ENCODE results near the gene TIMMDC1. TPM values are rescaled to one million over a fixed set of nuclear protein-coding genes. Genes with fewer than 3 reads are reported as not detected.

TIMMDC1 gene
- total RNA-seq, 1 donor from 2014 or later = 30.0 TPM

DNA sequence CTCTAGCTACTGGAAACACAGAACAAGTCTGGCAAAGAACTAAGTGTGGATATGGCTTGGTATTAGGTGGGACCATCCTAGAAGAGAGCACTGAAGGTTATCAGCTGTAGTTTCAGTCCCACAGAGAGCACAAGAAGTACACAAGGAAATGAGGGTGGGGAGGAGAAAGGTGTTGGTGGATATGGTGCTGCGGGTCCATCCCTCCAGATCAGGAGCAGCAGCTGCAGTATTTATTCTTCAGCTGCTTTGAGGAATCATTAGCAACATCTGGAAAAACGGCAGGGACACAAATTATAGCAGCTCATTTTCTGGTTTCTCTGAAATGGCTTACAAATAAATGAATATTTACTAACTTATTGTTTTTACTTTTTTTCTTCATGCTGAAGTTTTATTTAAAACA, 32.1 kb downstream of the TIMMDC1 start:
- no peak overlapping the region for H3K27ac ChIP-seq
- no peak overlapping the region for H3K4me3 ChIP-seq
- intact Hi-C loops (cut with DNase I) = no loop called here
- H3K27me3 ChIP-seq = no peaks in the 10 kb centered on the region
- H3K9me3 ChIP-seq = no peaks in the 10 kb centered on the region
- H3K36me3 ChIP-seq = peaks cover 0 to 4% of the 10 kb centered on the region in 2 donors
- TF ChIP-seq POLR2A (IDR thresholded peaks at IDR 0.05) (no peak), POLR2AphosphoS5 (IDR thresholded peaks at IDR 0.05; ENCODE audit: insufficient read depth in 1 of 2, low read depth in 1 of 2) (no peak)
- H3K4me1 ChIP-seq = no peaks in the 10 kb centered on the region
- no peak for DNase-seq (ENCODE audit: extremely low spot score in 2 of 2)

DNA sequence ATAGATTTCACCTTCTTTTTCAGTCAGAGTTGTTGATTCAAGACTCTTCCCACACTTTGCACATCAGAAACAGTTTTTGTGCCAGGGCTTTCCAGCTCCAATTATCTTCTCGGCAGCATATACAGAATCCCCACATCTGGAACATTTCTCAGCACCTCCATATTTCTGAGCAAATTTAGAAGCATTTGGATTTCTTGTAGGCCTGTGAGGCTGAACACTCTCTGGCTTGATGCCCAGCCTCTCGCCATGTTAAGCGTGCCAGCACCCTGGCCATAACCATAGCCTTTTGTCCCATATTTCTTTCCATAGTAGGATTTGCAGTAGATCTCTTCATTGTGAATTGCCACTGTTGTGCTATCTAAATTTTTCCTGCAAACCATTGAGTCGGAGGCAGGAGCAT, 32.8 kb downstream of the TIMMDC1 start:
- H3K4me1 ChIP-seq = no peaks in the 10 kb centered on the region
- TF ChIP-seq, protein P1, sequence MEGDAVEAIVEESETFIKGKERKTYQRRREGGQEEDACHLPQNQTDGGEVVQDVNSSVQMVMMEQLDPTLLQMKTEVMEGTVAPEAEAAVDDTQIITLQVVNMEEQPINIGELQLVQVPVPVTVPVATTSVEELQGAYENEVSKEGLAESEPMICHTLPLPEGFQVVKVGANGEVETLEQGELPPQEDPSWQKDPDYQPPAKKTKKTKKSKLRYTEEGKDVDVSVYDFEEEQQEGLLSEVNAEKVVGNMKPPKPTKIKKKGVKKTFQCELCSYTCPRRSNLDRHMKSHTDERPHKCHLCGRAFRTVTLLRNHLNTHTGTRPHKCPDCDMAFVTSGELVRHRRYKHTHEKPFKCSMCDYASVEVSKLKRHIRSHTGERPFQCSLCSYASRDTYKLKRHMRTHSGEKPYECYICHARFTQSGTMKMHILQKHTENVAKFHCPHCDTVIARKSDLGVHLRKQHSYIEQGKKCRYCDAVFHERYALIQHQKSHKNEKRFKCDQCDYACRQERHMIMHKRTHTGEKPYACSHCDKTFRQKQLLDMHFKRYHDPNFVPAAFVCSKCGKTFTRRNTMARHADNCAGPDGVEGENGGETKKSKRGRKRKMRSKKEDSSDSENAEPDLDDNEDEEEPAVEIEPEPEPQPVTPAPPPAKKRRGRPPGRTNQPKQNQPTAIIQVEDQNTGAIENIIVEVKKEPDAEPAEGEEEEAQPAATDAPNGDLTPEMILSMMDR (IDR thresholded peaks at IDR 0.05) = no peak
- TF ChIP-seq POLR2A (IDR thresholded peaks at IDR 0.05) = no peak
- no peak for TF ChIP-seq POLR2AphosphoS5 (IDR thresholded peaks at IDR 0.05; ENCODE audit: insufficient read depth in 1 of 2, low read depth in 1 of 2)
- no peak overlapping the region for H3K27ac ChIP-seq
- no peaks in the 10 kb centered on the region for H3K9me3 ChIP-seq
- H3K4me3 ChIP-seq = no peak overlapping the region
- intact Hi-C loops (cut with DNase I) = no loop called here
- no peaks in the 10 kb centered on the region for H3K27me3 ChIP-seq
- DNase-seq (ENCODE audit: extremely low spot score in 2 of 2) = no peak
- peaks cover 0 to 4% of the 10 kb centered on the region in 2 donors for H3K36me3 ChIP-seq

DNA sequence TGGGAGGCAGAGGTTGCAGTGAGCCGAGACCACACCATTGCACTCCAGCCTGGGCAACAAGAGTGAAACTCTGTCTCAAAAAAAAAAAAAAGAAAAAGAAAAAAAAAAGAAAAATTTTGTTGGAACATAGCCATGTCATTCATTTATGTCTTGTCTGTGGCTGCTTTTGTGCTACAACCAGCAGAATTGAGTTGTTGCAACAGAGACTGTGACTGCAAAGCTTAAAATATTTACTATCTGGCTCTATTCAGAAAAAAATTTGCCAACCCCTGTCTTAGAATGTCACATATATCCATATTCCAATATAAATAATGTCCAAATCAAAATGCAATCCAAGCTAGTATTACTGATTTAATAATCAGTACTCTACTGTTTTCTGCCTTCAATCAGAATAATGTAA, 35.9 kb downstream of the TIMMDC1 start:
- intact Hi-C loops (cut with DNase I) = no loop called here
- Histone ChIP-seq H3K36me3 (no peaks in the 10 kb centered on the region), H3K27ac (no peak overlapping the region), H3K4me3 (no peak overlapping the region), H3K27me3 (no peaks in the 10 kb centered on the region), H3K9me3 (no peaks in the 10 kb centered on the region), H3K4me1 (no peaks in the 10 kb centered on the region)
- TF ChIP-seq, protein P1 (IDR thresholded peaks at IDR 0.05) = no peak
- DNase-seq (ENCODE audit: extremely low spot score in 2 of 2) = no peak

DNA sequence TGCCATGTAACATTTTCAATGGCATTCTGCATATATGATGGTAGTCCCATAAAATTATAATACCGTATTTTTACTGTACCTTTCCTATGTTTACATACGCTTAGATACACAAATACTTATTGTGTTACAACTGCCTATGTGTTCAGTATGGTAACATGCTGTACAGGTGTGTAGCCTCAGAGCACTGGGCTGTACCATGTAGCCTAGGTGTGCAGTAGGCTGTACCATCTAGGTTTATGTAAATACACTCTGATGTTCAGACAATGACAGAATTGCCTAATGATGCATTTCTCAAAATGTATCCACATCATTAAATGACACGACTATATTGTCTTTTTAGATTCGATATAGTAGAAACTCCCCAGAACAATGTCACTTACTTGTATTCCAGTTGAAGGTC, 38.4 kb downstream of the TIMMDC1 start:
- intact Hi-C loops (cut with DNase I) = no loop called here
- Histone ChIP-seq H3K27me3 (no peaks in the 10 kb centered on the region), H3K4me1 (no peaks in the 10 kb centered on the region), H3K9me3 (no peaks in the 10 kb centered on the region), H3K4me3 (no peak overlapping the region), H3K27ac (no peak overlapping the region), H3K36me3 (no peaks in the 10 kb centered on the region)
- TF ChIP-seq POLR2A (IDR thresholded peaks at IDR 0.05) = no peak
- no peak for TF ChIP-seq POLR2AphosphoS5 (IDR thresholded peaks at IDR 0.05; ENCODE audit: insufficient read depth in 1 of 2, low read depth in 1 of 2)
- TF ChIP-seq, protein P1 (IDR thresholded peaks at IDR 0.05) = no peak
- no peak for DNase-seq (ENCODE audit: extremely low spot score in 2 of 2)

DNA sequence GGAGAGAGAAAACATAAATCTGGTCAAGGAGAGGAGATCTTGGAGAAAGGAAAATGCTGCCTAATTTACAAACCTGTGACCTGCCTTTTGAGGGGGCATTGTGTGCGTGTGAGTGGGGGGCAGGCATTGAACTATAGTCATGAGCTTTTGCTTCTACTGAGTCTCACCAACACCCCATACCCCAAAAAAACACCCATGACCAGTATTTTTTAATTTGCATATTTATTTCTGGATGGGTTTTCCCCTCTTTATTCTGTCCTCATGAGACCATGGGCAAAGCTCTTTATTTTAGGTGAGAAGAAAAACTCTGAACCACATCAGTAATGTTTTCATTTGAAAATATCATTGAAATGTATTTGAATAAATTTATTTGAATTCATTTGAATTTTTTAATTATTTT, 40.4 kb downstream of the TIMMDC1 start:
- H3K4me3 ChIP-seq = no peak overlapping the region
- no peaks in the 10 kb centered on the region for H3K36me3 ChIP-seq
- no peak overlapping the region for H3K27ac ChIP-seq
- no peaks in the 10 kb centered on the region for H3K9me3 ChIP-seq
- no peak for TF ChIP-seq POLR2AphosphoS5 (IDR thresholded peaks at IDR 0.05; ENCODE audit: insufficient read depth in 1 of 2, low read depth in 1 of 2)
- intact Hi-C loops (cut with DNase I) = no loop called here
- no peak for DNase-seq (ENCODE audit: extremely low spot score in 2 of 2)
- no peaks in the 10 kb centered on the region for H3K4me1 ChIP-seq
- no peaks in the 10 kb centered on the region for H3K27me3 ChIP-seq

DNA sequence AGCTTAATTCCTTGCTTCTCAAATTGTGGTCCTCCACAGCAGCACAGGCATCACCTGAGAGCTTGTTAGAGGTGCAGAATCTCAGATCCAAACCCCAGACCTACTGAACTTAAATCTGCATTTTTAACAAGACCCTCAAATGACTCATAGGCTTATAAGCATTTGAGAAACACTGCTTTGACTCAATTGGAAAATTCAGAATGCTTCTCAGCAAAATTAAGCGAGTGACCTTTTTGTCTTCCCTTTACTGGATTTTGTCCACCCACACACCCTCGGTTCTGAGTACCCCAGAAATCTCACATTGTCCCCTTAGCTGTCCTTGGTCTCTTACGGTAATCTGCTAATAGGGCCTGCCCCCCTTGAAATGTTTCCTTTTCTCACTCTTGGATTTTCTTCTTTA, 43.2 kb downstream of the TIMMDC1 start:
- H3K27me3 ChIP-seq = no peaks in the 10 kb centered on the region
- DNase-seq (ENCODE audit: extremely low spot score in 2 of 2) = no peak
- intact Hi-C loops (cut with DNase I) = no loop called here
- H3K4me1 ChIP-seq = no peaks in the 10 kb centered on the region
- H3K27ac ChIP-seq = no peak overlapping the region
- no peaks in the 10 kb centered on the region for H3K9me3 ChIP-seq
- TF ChIP-seq POLR2A (IDR thresholded peaks at IDR 0.05) = no peak
- no peak for TF ChIP-seq POLR2AphosphoS5 (IDR thresholded peaks at IDR 0.05; ENCODE audit: insufficient read depth in 1 of 2, low read depth in 1 of 2)
- TF ChIP-seq, protein P1 (IDR thresholded peaks at IDR 0.05) = no peak
- no peaks in the 10 kb centered on the region for H3K36me3 ChIP-seq
- H3K4me3 ChIP-seq = no peak overlapping the region
